H9 (cell line): ENCODE measurements around the gene USP26. TPM values are rescaled to one million over a fixed set of nuclear protein-coding genes. Genes with fewer than 3 reads are reported as not detected.

ENCODE experiments used
- DNase-seq: peaks from one replicate; pipeline ENCODE4 v3.0.0-alpha.2; 2017
- H2AFZ ChIP-seq: one replicate; pipeline ENCODE4 v1.6.1; 2013; ENCODE audit warnings: mild to moderate bottlenecking, low read length, control low read depth, moderate library complexity
- H2AK5ac ChIP-seq: 2 replicates; pipeline ENCODE4 v1.6.1; 2013; ENCODE audit warnings: low read length, control low read depth, mixed read lengths; ENCODE audit not compliant: insufficient read length
- H2BK120ac ChIP-seq: one replicate; pipeline ENCODE4 v1.6.1; 2013; ENCODE audit warnings: low read depth, mild to moderate bottlenecking, low read length, control low read depth, inconsistent platforms; ENCODE audit not compliant: poor library complexity, severe bottlenecking
- H2BK12ac ChIP-seq: 2 replicates; pipeline ENCODE4 v1.6.1; 2013; ENCODE audit warnings: low read length, control low read depth, mixed read lengths, low read depth; ENCODE audit not compliant: insufficient read length
- H2BK15ac ChIP-seq: 2 replicates; pipeline ENCODE4 v1.6.1; 2013; ENCODE audit warnings: low read depth, low read length, control low read depth
- H2BK20ac ChIP-seq: one replicate; pipeline ENCODE4 v1.6.1; 2013; ENCODE audit warnings: low read depth, mild to moderate bottlenecking, low read length, control low read depth, inconsistent platforms; ENCODE audit not compliant: poor library complexity, severe bottlenecking
- H2BK5ac ChIP-seq: 2 replicates; pipeline ENCODE4 v1.6.1; 2013; ENCODE audit warnings: low read length, control low read depth, mixed read lengths; ENCODE audit not compliant: insufficient read length
- H3K14ac ChIP-seq: 2 replicates; pipeline ENCODE4 v1.6.1; 2013; ENCODE audit warnings: low read length, control low read depth; ENCODE audit not compliant: insufficient read depth
- H3K18ac ChIP-seq: 2 replicates; pipeline ENCODE4 v1.6.1; 2013; ENCODE audit warnings: low read depth, mild to moderate bottlenecking, mixed read lengths, low read length, control low read depth; ENCODE audit not compliant: insufficient read length
- H3K23ac ChIP-seq: 2 replicates; pipeline ENCODE4 v1.6.1; 2013; ENCODE audit warnings: low read length, control low read depth, mixed read lengths, low read depth; ENCODE audit not compliant: insufficient read length
- H3K23me2 ChIP-seq: 2 replicates; pipeline ENCODE4 v1.6.1; 2013; ENCODE audit warnings: low read depth, mild to moderate bottlenecking, mixed read lengths, low read length, control low read depth; ENCODE audit not compliant: insufficient read length, poor library complexity, severe bottlenecking
- H3K27ac ChIP-seq: 2 replicates; pipeline ENCODE4 v1.5.1; 2013; ENCODE audit warnings: low read length, control low read depth, mixed read lengths, low read depth; ENCODE audit not compliant: insufficient read length
- H3K27me3 ChIP-seq: 2 replicates; pipeline ENCODE4 v1.6.1; 2013; ENCODE audit warnings: low read length, control low read depth, inconsistent platforms; ENCODE audit not compliant: insufficient read depth
- H3K4ac ChIP-seq: 2 replicates; pipeline ENCODE4 v1.6.1; 2013; ENCODE audit warnings: low read depth, mild to moderate bottlenecking, control low read depth, inconsistent platforms, low read length, moderate library complexity
- H3K4me1 ChIP-seq: 2 replicates; pipeline ENCODE4 v1.6.1; 2013; ENCODE audit warnings: low read length, control low read depth, inconsistent platforms; ENCODE audit not compliant: insufficient read depth
- H3K4me2 ChIP-seq: 2 replicates; pipeline ENCODE4 v1.6.1; 2013; ENCODE audit warnings: low read length, control low read depth, mixed read lengths; ENCODE audit not compliant: insufficient read length, insufficient read depth
- H3K56ac ChIP-seq: 2 replicates; pipeline ENCODE4 v1.6.1; 2013; ENCODE audit warnings: low read depth, mild to moderate bottlenecking, mixed read lengths, low read length, control low read depth; ENCODE audit not compliant: insufficient read length
- H3K79me1 ChIP-seq: 2 replicates; pipeline ENCODE4 v1.6.1; 2013; ENCODE audit warnings: low read depth, mild to moderate bottlenecking, moderate library complexity, low read length, control low read depth, inconsistent platforms; ENCODE audit not compliant: insufficient read depth, poor library complexity, severe bottlenecking
- H3K79me2 ChIP-seq: 2 replicates; pipeline ENCODE4 v1.6.1; 2013; ENCODE audit warnings: low read length, control low read depth, inconsistent platforms; ENCODE audit not compliant: insufficient read depth
- H3K9ac ChIP-seq: 2 replicates; pipeline ENCODE4 v1.6.1; 2013; ENCODE audit warnings: low read length, control low read depth, mixed read lengths; ENCODE audit not compliant: insufficient read length; ENCODE audit errors: extremely low read depth
- H3K9me3 ChIP-seq: one replicate; pipeline ENCODE4 v1.6.1; 2013; ENCODE audit warnings: low read depth, low read length, inconsistent platforms; ENCODE audit not compliant: control insufficient read depth
- H3T11ph ChIP-seq: one replicate; pipeline ENCODE4 v1.6.1; 2013; ENCODE audit warnings: mild to moderate bottlenecking, low read length, control low read depth, inconsistent platforms
- H4K20me1 ChIP-seq: one replicate; pipeline ENCODE4 v1.6.1; 2013; ENCODE audit not compliant: control insufficient read depth, insufficient read length, insufficient read depth
- H4K5ac ChIP-seq: 2 replicates; pipeline ENCODE4 v1.6.1; 2013; ENCODE audit warnings: low read depth, mild to moderate bottlenecking, mixed read lengths, low read length, control low read depth; ENCODE audit not compliant: insufficient read length
- H4K8ac ChIP-seq: replicated peaks from 2 replicates; pipeline ENCODE4 v1.6.1; 2013; ENCODE audit warnings: low read length, control low read depth, mixed read lengths, low read depth; ENCODE audit not compliant: insufficient read length
- H4K91ac ChIP-seq: 2 replicates; pipeline ENCODE4 v1.6.1; 2013; ENCODE audit warnings: low read depth, mild to moderate bottlenecking, moderate library complexity, mixed read lengths, low read length, control low read depth; ENCODE audit not compliant: insufficient read length
- H3K27ac Mint-ChIP-seq, 3 experiments: 2 replicates in 2 of 3; 3 replicates in 1 of 3; pipeline ENCODE4 v1.8.0; 2020 to 2021; ENCODE audit warnings: mixed read lengths in 3 of 3, mild to moderate bottlenecking in 1 of 3, moderate library complexity in 1 of 3
- H3K27me3 Mint-ChIP-seq: 2 replicates; pipeline ENCODE4 v1.8.0; 2021; ENCODE audit warnings: low read depth, mild to moderate bottlenecking, moderate library complexity, mixed read lengths
- H3K36me3 Mint-ChIP-seq, 3 experiments: 2 replicates in 2 of 3; 3 replicates in 1 of 3; pipeline ENCODE4 v1.8.0; 2020 to 2021; ENCODE audit warnings: low read depth in 3 of 3, mixed read lengths in 3 of 3; ENCODE audit not compliant: insufficient read depth in 1 of 3
- H3K4me1 Mint-ChIP-seq, 2 experiments: 2 replicates each; pipeline ENCODE4 v1.8.0; 2020; ENCODE audit warnings: mixed read lengths in 2 of 2
- H3K4me3 Mint-ChIP-seq, 2 experiments: 2 replicates in 1 of 2; 3 replicates in 1 of 2; pipeline ENCODE4 v1.8.0; 2020 to 2021; ENCODE audit warnings: mild to moderate bottlenecking in 2 of 2, mixed read lengths in 2 of 2, moderate library complexity in 1 of 2
- H3K9me3 Mint-ChIP-seq, 2 experiments: 2 replicates in 1 of 2; 3 replicates in 1 of 2; pipeline ENCODE4 v1.8.0; 2020; ENCODE audit warnings: mild to moderate bottlenecking in 2 of 2, mixed read lengths in 2 of 2, moderate library complexity in 1 of 2
- CTCF ChIP-seq: fragments of 200-600 bp; sonication (generic); conservative IDR thresholded peaks from 3 replicates; pipeline ENCODE4 v1.8.0; 2021; ENCODE audit warnings: antibody characterized with exemption, mild to moderate bottlenecking
- WGBS: extraction: QIAGEN DNeasy Blood & Tissue Kit; methylation state at CpG from one replicate; pipeline ENCODE4 v1.1.7; 2013; ENCODE audit warnings: missing lambda C conversion rate, low lambda C conversion rate, mixed read lengths; ENCODE audit not compliant: insufficient read length; ENCODE audit errors: extremely low coverage; 5-methylcytosine and 5-hydroxymethylcytosine counted together
- total RNA-seq: library from RNA; stranded (reverse); gene quantifications from 2 replicates; pipeline ENCODE4 v1.2.1, GENCODE V29; 2021

Gene USP26
- total RNA-seq, 1 experiment from 2014 or later: not detected

GRCh38 chrX:133042260-133042659, 54.6 kb downstream of the USP26 start:
- Histone ChIP-seq H4K5ac (no peak overlapping the region), H4K20me1 (no peaks in the 10 kb centered on the region), H2AK5ac (no peak overlapping the region), H3K79me2 (no peaks in the 10 kb centered on the region), H3K9me3 (no peaks in the 10 kb centered on the region), H2BK15ac (no peak overlapping the region), H3K4me2 (no peak overlapping the region), H3K14ac (no peak overlapping the region), H3K27me3 (no peaks in the 10 kb centered on the region), H3K79me1 (no peaks in the 10 kb centered on the region), H3K56ac (no peak overlapping the region), H3K27ac (no peak overlapping the region), H3K23me2 (no peaks in the 10 kb centered on the region), H2AFZ (no peak overlapping the region), H2BK120ac (no peak overlapping the region), H3K4me1 (no peaks in the 10 kb centered on the region), H4K8ac (no peak overlapping the region), H2BK5ac (no peak overlapping the region), H3K4ac (no peak overlapping the region), H2BK20ac (no peak overlapping the region), H3T11ph (no peak overlapping the region), H3K18ac (no peak overlapping the region), H3K9ac (no peak overlapping the region), H4K91ac (no peak overlapping the region), H2BK12ac (no peak overlapping the region), H3K23ac (no peak overlapping the region)
- WGBS: no CpG with 5 or more reads among the region's 2 CpGs
- no peak for TF ChIP-seq CTCF
- no peak for DNase-seq
- H3K27me3 Mint-ChIP-seq: peaks cover 9% of the 10 kb centered on the region
- H3K4me1 Mint-ChIP-seq: peaks cover 7 to 8% of the 10 kb centered on the region in 2 experiments
- peaks cover 0 to 5% (median 4%) of the 10 kb centered on the region in 3 experiments; a peak in 5 of 7 replicates for H3K36me3 Mint-ChIP-seq
- peaks cover 19 to 20% of the 10 kb centered on the region in 2 experiments for H3K9me3 Mint-ChIP-seq
- H3K27ac Mint-ChIP-seq: no peak overlapping the region
- H3K4me3 Mint-ChIP-seq: no peak overlapping the region
